GM21825 (cell line): ENCODE measurements around the gene TRMT11.

ENCODE experiments used
- ATAC-seq: cut with Tn5 transposase; IDR thresholded peaks from one replicate; pipeline ENCODE4 v1.9.1; 2021; ENCODE audit warnings: mild to moderate bottlenecking, moderate library complexity; ENCODE audit not compliant: unreplicated experiment

The TRMT11 gene

GRCh38 chr6:126071000-126071647 is 84.8 kb downstream of the TRMT11 start:
- no peak for ATAC-seq

GRCh38 chr6:126072172-126072571 is 85.8 kb downstream of the TRMT11 start:
- no peak for ATAC-seq

GRCh38 chr6:126072834-126073233 is 86.5 kb downstream of the TRMT11 start:
- ATAC-seq, result no peak

GRCh38 chr6:126075335-126076071 is 89.2 kb downstream of the TRMT11 start:
- no peak for ATAC-seq

GRCh38 chr6:126076992-126077664 is 90.8 kb downstream of the TRMT11 start:
- ATAC-seq, result no peak

- ATAC-seq, result no peak
These were observed 91.8 kb downstream of the TRMT11 start for GRCh38 chr6:126077810-126078776.

- ATAC-seq, result no peak
These were observed 97.5 kb downstream of the TRMT11 start for GRCh38 chr6:126083875-126084274.

- ATAC-seq, result peak; percentile 57
These were observed 100.2 kb downstream of the TRMT11 start for GRCh38 chr6:126086560-126086959.
